ENCODE measurements around the gene TUBGCP3.
A peak's percentile ranks its signal among the peaks of the same experiment; 100 is the strongest.
"Not testable (repeated sequence)": the region's sequence is repeated elsewhere in the genome, so short reads cannot be mapped to it uniquely, and the experiment has no call there.

The TUBGCP3 gene

GRCh38 chr13:112587764-112588489 lies at the start of gene TUBGCP3:
TSS of gene TUBGCP3 (minus strand) at chr13:112588153. CDS start at chr13:112587980, 173 bp downstream.
- peak; percentile 68 for DNase-seq (ENCODE audit: low spot score)

GRCh38 chr13:112637017-112637801 lies 49.3 kb upstream of the TUBGCP3 start:
- no peak for DNase-seq (ENCODE audit: low spot score)

DNA sequence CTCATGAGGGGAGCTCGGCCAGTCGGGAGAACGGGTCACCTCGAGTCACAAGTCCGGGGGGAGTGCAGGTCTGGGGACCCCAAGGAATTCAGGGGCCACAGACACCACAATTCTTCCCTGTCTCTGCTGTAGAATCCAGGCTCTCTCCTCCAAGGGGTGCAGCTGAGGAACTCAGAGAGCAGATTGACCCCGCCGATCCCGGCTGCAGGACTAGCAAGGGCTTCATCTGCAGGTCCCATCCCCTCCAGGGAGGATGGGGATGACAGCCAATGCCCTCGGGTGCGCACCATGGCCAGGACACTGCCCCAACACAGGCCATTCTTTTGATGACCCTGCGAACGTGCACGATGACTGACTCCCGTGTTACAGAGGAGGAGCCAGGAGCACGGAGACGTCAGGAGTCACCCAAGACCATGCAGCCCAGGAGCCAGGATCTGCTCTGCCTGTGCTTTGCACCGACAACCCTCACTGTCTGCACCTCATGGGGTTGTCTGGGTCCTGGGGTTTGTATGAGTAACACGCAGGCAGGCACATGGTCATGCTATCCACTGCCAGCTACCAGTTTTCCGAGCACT lies 48.5 kb upstream of the TUBGCP3 start:
- no peak for DNase-seq (ENCODE audit: low spot score)

DNA sequence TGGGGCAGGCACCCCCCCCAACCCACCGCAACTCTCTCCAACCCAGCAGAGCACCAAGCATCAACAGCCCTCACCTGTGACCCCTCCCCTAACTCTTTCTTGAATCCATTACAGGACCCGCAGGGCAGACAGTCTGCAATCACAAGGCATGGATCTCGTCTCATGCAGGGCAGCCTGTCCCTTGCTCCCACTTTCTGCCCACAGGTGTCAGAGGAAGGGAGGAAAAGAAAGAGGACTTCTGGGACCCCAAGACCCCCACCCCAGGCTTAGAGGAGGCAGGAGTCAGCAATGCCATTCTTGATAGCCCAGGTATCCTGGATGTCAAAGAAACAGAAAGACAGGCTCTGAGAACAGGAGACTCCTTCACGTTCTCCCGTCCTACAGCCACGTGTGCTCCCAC lies 47.4 kb upstream of the TUBGCP3 start:
- DNase-seq (ENCODE audit: low spot score) = no peak

DNA sequence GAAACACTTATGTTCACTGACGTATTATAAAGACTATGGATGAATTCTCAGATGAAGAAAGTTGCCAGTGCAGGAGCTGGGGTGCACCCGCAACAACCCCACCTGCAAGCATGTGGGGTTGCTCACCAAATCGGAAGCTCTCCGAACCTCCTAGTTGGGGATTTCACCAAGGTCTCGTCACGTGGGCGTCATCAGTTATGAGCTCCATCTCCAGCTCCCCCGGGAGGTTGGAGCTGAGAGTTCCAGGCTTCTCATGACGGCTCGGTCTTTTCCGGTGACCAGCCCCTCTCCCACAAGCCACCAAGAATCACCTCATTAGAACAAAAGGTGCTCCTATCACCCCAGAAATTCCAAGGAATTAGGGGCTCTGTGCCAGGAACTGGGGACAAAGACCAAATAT lies 46.1 kb upstream of the TUBGCP3 start:
- no peak for DNase-seq (ENCODE audit: low spot score)

GRCh38 chr13:112630226-112630625 lies 42.3 kb upstream of the TUBGCP3 start:
- not testable (repeated sequence) for DNase-seq (ENCODE audit: low spot score)

GRCh38 chr13:112629161-112629560 lies 41.2 kb upstream of the TUBGCP3 start:
- DNase-seq (ENCODE audit: low spot score) = no peak

GRCh38 chr13:112627613-112628012 lies 39.7 kb upstream of the TUBGCP3 start:
- DNase-seq (ENCODE audit: low spot score) = not testable (repeated sequence)

- DNase-seq (ENCODE audit: low spot score) = no peak
Measured at GRCh38 chr13:112627161-112627560, 39.2 kb upstream of the TUBGCP3 start.

DNA sequence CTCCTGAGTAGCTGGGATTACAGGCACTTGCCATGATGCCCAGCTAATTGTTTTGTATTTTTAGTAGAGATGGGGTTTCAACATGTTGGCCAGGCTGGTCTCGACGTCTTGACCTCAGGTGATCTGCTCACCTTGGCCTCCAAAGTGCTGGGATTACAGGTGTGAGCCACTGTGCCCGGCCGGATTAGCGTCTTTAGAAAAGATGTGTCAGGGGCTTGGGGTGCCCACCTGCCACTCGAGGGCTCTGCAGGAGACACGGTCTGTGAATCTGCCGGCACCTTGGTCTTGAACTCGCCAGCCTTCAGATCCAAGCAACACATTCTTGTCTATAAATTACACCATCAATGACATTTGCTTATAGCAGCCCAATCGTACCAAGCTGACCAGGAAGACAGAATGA lies 38.8 kb upstream of the TUBGCP3 start:
- no peak for DNase-seq (ENCODE audit: low spot score)

- no peak for DNase-seq (ENCODE audit: low spot score)
Measured at GRCh38 chr13:112626124-112626523, 38.2 kb upstream of the TUBGCP3 start.

- DNase-seq (ENCODE audit: low spot score) = no peak
Measured at GRCh38 chr13:112625698-112626097, 37.7 kb upstream of the TUBGCP3 start.

- no peak for DNase-seq (ENCODE audit: low spot score)
Measured at GRCh38 chr13:112624602-112625430, 36.9 kb upstream of the TUBGCP3 start.

GRCh38 chr13:112624040-112624439 lies 36.1 kb upstream of the TUBGCP3 start:
- no peak for DNase-seq (ENCODE audit: low spot score)

- no peak for DNase-seq (ENCODE audit: low spot score)
Measured at GRCh38 chr13:112623051-112623711, 35.2 kb upstream of the TUBGCP3 start.

DNA sequence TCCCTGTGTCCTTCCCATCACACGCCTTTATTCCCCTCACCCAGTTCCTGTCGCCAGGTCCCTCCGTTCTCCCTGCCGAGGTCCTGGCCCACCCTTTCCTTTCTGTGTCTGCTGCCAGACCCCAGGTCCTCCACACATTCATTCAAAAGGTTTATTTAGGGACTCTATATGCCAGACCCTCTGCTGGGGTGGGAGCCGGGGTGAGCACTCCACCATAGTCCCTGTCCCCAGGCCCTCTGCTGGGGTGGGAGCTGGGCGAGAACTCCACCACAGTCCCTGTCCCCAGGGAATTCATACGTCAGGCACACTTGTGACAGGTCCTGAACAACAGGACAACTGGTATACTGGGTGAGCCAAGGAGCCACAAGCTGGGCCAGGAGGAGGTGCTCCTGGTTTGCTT lies 34.4 kb upstream of the TUBGCP3 start:
- DNase-seq (ENCODE audit: low spot score) = no peak

- DNase-seq (ENCODE audit: low spot score) = no peak
Measured at GRCh38 chr13:112619730-112620631, 32.0 kb upstream of the TUBGCP3 start.

DNA sequence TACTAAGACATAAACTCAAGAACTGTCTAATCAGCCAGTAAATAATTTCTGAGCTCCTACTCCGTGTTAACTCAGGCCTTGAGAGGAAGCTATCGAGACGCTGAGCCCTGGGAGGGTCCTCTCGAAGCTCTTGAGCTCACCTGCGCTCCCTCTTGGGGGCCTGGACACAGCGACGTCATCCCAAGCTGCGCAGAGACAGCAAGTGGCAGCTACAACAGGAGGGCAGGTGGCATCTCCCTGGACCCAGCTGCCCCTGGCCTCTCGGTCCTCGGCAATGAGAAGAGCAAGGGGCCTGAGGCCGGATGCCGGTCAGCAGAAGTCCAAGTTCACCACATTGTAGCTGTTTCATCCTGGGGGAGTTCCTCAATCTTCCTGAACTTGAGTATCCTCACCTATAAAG lies 30.5 kb upstream of the TUBGCP3 start:
- DNase-seq (ENCODE audit: low spot score) = no peak

DNA sequence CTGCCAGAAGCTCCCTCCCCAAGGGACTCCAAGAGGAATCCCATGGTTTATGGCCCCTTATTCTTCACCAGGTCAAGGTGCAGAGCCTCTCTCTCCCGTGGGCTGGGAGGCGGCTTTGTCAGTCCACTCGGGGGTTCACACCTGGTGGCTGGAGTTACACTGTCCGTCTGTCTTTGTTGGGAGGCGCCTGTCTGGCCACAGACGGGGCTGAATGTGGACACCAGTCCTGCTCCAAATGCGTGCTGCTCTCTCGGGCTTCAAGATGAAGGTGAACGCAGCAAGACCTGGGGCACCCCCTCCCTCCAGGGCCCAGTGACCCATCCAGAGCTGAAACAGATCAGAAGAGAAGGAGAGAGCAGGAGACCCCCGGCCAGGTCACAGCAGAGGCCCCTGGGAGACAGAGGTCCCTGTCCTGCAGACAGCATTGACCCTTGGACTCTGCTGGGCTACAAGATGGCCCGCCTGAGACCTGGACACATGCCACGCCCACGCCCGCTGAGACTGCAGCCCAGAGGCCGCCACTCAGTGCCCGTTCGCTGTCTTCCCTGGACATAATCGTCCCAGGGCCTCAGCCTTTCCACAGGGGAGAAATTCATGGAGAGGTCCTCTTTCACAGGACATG lies 29.9 kb upstream of the TUBGCP3 start:
- DNase-seq (ENCODE audit: low spot score) = no peak

Measured in CD4-positive, alpha-beta T cell treated with Interleukin-6 at 100 ng/mL for 8 hours (primary cell).